H1 (cell line): Measurements from ENCODE around the gene FBXO2.

Experiments
- CHD1 ChIP-seq: IDR thresholded peaks from 2 replicates; pipeline ENCODE4 v1.6.1; 2012; ENCODE audit warnings: low read depth, low read length, improper control_type of control experiment
- EP300 ChIP-seq, 2 experiments: IDR thresholded peaks; 1 replicate in 1 of 2; 2 replicates in 1 of 2; pipeline ENCODE4 v1.6.1; 2011 to 2012; ENCODE audit warnings: low read depth in 2 of 2, low read length in 2 of 2, mild to moderate bottlenecking in 2 of 2, borderline replicate concordance in 1 of 2, inconsistent platforms in 1 of 2, moderate library complexity in 1 of 2
- EZH2 ChIP-seq: fragments of 200-600 bp; sonication (generic); IDR thresholded peaks from 2 replicates; pipeline ENCODE4 v1.7.1; 2012; ENCODE audit warnings: low read depth, mild to moderate bottlenecking, moderate library complexity, low read length, inconsistent platforms; ENCODE audit not compliant: severe bottlenecking
- POLR2A ChIP-seq, 2 experiments: IDR thresholded peaks; 1 replicate in 1 of 2; 2 replicates in 1 of 2; pipeline ENCODE4 v1.6.1; 2011; ENCODE audit warnings: low read depth in 2 of 2, low read length in 2 of 2, mild to moderate bottlenecking in 2 of 2; ENCODE audit errors: control extremely low read depth in 1 of 2
- POLR2AphosphoS5 ChIP-seq: IDR thresholded peaks from 2 replicates; pipeline ENCODE4 v1.6.1; 2011; ENCODE audit warnings: low read depth, low read length
- SUZ12 ChIP-seq: fragments of 200-600 bp; sonication (generic); IDR thresholded peaks from 2 replicates; pipeline ENCODE4 v1.6.1; 2012; ENCODE audit warnings: mild to moderate bottlenecking, inconsistent platforms, low read length, moderate library complexity, mixed read lengths
- TF ChIP-seq, protein P1 (sequence below), 3 experiments: IDR thresholded peaks; 1 replicate in 2 of 3; 2 replicates in 1 of 3; pipeline versions ENCODE4 v1.5.1 to v1.6.1; 2011; ENCODE audit warnings: low read length in 3 of 3, mild to moderate bottlenecking in 3 of 3, inconsistent platforms in 2 of 3, low read depth in 1 of 3, moderate library complexity in 1 of 3; ENCODE audit not compliant: insufficient read depth in 1 of 3; ENCODE audit errors: control extremely low read depth in 1 of 3

DNA sequence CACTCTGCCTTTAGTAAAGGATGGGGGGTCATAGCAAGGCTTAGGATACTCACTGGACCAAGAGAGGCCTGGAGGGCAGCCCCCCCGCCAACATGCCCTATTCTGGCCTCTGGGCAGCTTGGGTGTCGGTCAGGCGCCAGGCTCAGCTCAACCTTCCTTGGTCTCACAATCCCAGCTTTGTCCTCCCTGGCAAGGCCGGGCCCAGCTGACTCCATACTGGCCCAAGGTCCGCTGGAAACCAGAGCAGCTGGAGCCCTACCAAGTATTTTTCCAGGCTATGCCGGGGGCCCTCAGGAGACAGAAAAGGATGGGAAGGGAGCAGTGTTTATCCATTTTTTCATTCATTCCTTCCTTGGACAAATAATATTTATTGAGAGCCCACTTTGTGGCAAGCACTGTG is 6.2 kb downstream of the FBXO2 start:
- no peak for TF ChIP-seq EP300 (IDR thresholded peaks at IDR 0.05; ENCODE audit: borderline replicate concordance in 1 of 2, low read depth in 2 of 2, low read length in 2 of 2)
- no peak for TF ChIP-seq CHD1
- TF ChIP-seq, protein P1, sequence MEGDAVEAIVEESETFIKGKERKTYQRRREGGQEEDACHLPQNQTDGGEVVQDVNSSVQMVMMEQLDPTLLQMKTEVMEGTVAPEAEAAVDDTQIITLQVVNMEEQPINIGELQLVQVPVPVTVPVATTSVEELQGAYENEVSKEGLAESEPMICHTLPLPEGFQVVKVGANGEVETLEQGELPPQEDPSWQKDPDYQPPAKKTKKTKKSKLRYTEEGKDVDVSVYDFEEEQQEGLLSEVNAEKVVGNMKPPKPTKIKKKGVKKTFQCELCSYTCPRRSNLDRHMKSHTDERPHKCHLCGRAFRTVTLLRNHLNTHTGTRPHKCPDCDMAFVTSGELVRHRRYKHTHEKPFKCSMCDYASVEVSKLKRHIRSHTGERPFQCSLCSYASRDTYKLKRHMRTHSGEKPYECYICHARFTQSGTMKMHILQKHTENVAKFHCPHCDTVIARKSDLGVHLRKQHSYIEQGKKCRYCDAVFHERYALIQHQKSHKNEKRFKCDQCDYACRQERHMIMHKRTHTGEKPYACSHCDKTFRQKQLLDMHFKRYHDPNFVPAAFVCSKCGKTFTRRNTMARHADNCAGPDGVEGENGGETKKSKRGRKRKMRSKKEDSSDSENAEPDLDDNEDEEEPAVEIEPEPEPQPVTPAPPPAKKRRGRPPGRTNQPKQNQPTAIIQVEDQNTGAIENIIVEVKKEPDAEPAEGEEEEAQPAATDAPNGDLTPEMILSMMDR (IDR thresholded peaks at IDR 0.05; ENCODE audit: control extremely low read depth in 1 of 3, insufficient read depth in 1 of 3, low read depth in 1 of 3, low read length in 3 of 3), result no peak
- TF ChIP-seq POLR2A (IDR thresholded peaks at IDR 0.05; ENCODE audit: control extremely low read depth in 1 of 2, low read depth in 2 of 2, low read length in 2 of 2), result no peak
- no peak for TF ChIP-seq POLR2AphosphoS5
- TF ChIP-seq EZH2, result no peak
- TF ChIP-seq SUZ12, result no peak
